PC-9 (cell line): ENCODE results near the gene IL1F10.

Experiments
- CTCF ChIP-seq: fragments of 200-600 bp; sonication (generic); conservative IDR thresholded peaks from 2 replicates; pipeline ENCODE4 v1.6.1; 2017; ENCODE audit warnings: mixed run types, antibody characterized with exemption, mild to moderate bottlenecking, moderate library complexity
- EZH2 ChIP-seq: fragments of 200-600 bp; sonication (generic); IDR thresholded peaks from 2 replicates; pipeline ENCODE4 v1.8.0; 2017; ENCODE audit warnings: antibody characterized with exemption, low read depth

GRCh38 chr2:113068706-113069485, 1.1 kb downstream of the IL1F10 start:
- TF ChIP-seq CTCF (no peak), EZH2 (no peak)
